Measurements from ENCODE around the gene RAB34. TPM values are rescaled to one million over a fixed set of nuclear protein-coding genes. Genes with fewer than 3 reads are reported as not detected.

RAB34 gene
- total and polyA plus RNA-seq, 9 of the 15 experiments (the other 6 are each of a cell fraction or from before 2014, with no cell fraction given): 0.07 to 3.8 (median 0.46) TPM; not detected in 1

- TF ChIP-seq, protein P1, sequence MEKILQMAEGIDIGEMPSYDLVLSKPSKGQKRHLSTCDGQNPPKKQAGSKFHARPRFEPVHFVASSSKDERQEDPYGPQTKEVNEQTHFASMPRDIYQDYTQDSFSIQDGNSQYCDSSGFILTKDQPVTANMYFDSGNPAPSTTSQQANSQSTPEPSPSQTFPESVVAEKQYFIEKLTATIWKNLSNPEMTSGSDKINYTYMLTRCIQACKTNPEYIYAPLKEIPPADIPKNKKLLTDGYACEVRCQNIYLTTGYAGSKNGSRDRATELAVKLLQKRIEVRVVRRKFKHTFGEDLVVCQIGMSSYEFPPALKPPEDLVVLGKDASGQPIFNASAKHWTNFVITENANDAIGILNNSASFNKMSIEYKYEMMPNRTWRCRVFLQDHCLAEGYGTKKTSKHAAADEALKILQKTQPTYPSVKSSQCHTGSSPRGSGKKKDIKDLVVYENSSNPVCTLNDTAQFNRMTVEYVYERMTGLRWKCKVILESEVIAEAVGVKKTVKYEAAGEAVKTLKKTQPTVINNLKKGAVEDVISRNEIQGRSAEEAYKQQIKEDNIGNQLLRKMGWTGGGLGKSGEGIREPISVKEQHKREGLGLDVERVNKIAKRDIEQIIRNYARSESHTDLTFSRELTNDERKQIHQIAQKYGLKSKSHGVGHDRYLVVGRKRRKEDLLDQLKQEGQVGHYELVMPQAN (IDR thresholded peaks at IDR 0.05; ENCODE audit: borderline replicate concordance): peak; percentile 77; the same call in 1 of the 2 replicates
- TF ChIP-seq, protein P2, sequence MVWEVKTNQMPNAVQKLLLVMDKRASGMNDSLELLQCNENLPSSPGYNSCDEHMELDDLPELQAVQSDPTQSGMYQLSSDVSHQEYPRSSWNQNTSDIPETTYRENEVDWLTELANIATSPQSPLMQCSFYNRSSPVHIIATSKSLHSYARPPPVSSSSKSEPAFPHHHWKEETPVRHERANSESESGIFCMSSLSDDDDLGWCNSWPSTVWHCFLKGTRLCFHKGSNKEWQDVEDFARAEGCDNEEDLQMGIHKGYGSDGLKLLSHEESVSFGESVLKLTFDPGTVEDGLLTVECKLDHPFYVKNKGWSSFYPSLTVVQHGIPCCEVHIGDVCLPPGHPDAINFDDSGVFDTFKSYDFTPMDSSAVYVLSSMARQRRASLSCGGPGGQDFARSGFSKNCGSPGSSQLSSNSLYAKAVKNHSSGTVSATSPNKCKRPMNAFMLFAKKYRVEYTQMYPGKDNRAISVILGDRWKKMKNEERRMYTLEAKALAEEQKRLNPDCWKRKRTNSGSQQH (CRISPR knock-in tag; IDR thresholded peaks at IDR 0.05): no peak
- TF ChIP-seq ZNF146 (CRISPR knock-in tag; IDR thresholded peaks at IDR 0.05; ENCODE audit: unreplicated experiment): no peak
- no peak for TF ChIP-seq NCOR1 (IDR thresholded peaks at IDR 0.05)
- TF ChIP-seq ZFX (CRISPR knock-in tag; IDR thresholded peaks at IDR 0.05): peak; percentile 73
- no peak for TF ChIP-seq PRMT5 (CRISPR knock-in tag; IDR thresholded peaks at IDR 0.05)
- TF ChIP-seq KDM4B (IDR thresholded peaks at IDR 0.05; ENCODE audit: borderline replicate concordance in 2 of 2, low read depth in 1 of 2): peak in 1 of 2 experiments; percentile 11; a peak in 1 of 4 replicates
- TF ChIP-seq, protein P3, sequence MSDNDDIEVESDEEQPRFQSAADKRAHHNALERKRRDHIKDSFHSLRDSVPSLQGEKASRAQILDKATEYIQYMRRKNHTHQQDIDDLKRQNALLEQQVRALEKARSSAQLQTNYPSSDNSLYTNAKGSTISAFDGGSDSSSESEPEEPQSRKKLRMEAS (CRISPR knock-in tag; IDR thresholded peaks at IDR 0.05): peak; percentile 63; the same call in 1 of the 2 replicates
- TF ChIP-seq SPI1 (IDR thresholded peaks at IDR 0.05; ENCODE audit: borderline replicate concordance, low read depth, low read length): peak; percentile 59; the same call in 1 of the 2 replicates
- TF ChIP-seq CREM (IDR thresholded peaks at IDR 0.05; ENCODE audit: low read depth): peak; percentile 75
- TF ChIP-seq CGGBP1 (CRISPR knock-in tag; IDR thresholded peaks at IDR 0.05): 0 out of 2 replicates have a peak, but pooled peaks have one; percentile 20
- TF ChIP-seq ESRRB (CRISPR knock-in tag; IDR thresholded peaks at IDR 0.05; ENCODE audit: borderline replicate concordance): no peak
- no peak for TF ChIP-seq NR2F6 (CRISPR knock-in tag; IDR thresholded peaks at IDR 0.05)
- no peak for TF ChIP-seq PTTG1 (tag; IDR thresholded peaks at IDR 0.05; ENCODE audit: low read depth)
- no peak for TF ChIP-seq SRSF7 (optimal IDR thresholded peaks at IDR 0.05; ENCODE audit: low read depth, low read length)
- peak; percentile 64 for TF ChIP-seq SMAD1 (IDR thresholded peaks at IDR 0.05; ENCODE audit: low read depth, low read length, partially characterized antibody)
- peak; percentile 70 for TF ChIP-seq TAF1 (IDR thresholded peaks at IDR 0.05; ENCODE audit: control insufficient read depth, extremely low read depth, insufficient read depth, low read length, severe bottlenecking)
These were observed 10.9 kb upstream of the RAB34 start, which contains the start of gene NEK8 (continued) for GRCh38 chr17:28728364-28729200.
